CD8-positive, alpha-beta memory T cell (primary cell): Measurements from ENCODE around the gene CACNG1. TPM values are rescaled to one million over a fixed set of nuclear protein-coding genes. Genes with fewer than 3 reads are reported as not detected.

Experiments
- CTCF ChIA-PET: fragments of 350-600 bp; sonication (Branson Sonifier 250); formaldehyde crosslinking; loops from one replicate; lab custom pipeline; 2021; ENCODE audit warnings: antibody characterized with exemption; lab: Charles Lee
- POLR2A ChIA-PET: fragments of 350-600 bp; sonication (Branson Sonifier 250); formaldehyde crosslinking; loops from one replicate; lab custom pipeline; 2021; ENCODE audit warnings: antibody characterized with exemption; lab: Charles Lee
- DNase-seq, 5 donors: peaks; one replicate each; pipeline versions ENCODE4 v3.0.0 to v3.0.0-alpha.2; 2020 to 2022; ENCODE audit warnings: mixed read lengths in 1 of 5
- H3K27ac ChIP-seq: one replicate; pipeline ENCODE4 v1.7.0; 2013; ENCODE audit warnings: low read depth, mild to moderate bottlenecking, low read length, moderate library complexity
- H3K27me3 ChIP-seq: 2 replicates; pipeline ENCODE4 v1.7.0; 2013; ENCODE audit warnings: low read length, mild to moderate bottlenecking; ENCODE audit not compliant: insufficient read depth, poor library complexity, severe bottlenecking
- H3K36me3 ChIP-seq: 2 replicates; pipeline ENCODE4 v1.7.0; 2013; ENCODE audit warnings: mild to moderate bottlenecking, low read length, moderate library complexity; ENCODE audit not compliant: insufficient read depth
- H3K4me1 ChIP-seq: 2 replicates; pipeline ENCODE4 v1.7.0; 2013; ENCODE audit warnings: mild to moderate bottlenecking, low read length, moderate library complexity; ENCODE audit not compliant: insufficient read depth
- H3K4me3 ChIP-seq: 2 replicates; pipeline ENCODE4 v1.7.0; 2013; ENCODE audit warnings: mild to moderate bottlenecking, low read length
- H3K9me3 ChIP-seq: 2 replicates; pipeline ENCODE4 v1.7.0; 2013; ENCODE audit warnings: mild to moderate bottlenecking, low read length
- H3K27ac Mint-ChIP-seq, 8 donors: one replicate each; pipeline ENCODE4 v1.8.0; 2020 to 2021; ENCODE audit warnings: mixed read lengths in 8 of 8, mild to moderate bottlenecking in 6 of 8, inconsistent platforms in 3 of 8, moderate library complexity in 3 of 8
- H3K27me3 Mint-ChIP-seq, 2 donors: one replicate each; pipeline ENCODE4 v1.8.0; 2020 to 2021; ENCODE audit warnings: mixed read lengths in 2 of 2, mild to moderate bottlenecking in 1 of 2, moderate library complexity in 1 of 2
- H3K36me3 Mint-ChIP-seq, 3 donors: one replicate each; pipeline ENCODE4 v1.8.0; 2020 to 2021; ENCODE audit warnings: mixed read lengths in 3 of 3, inconsistent platforms in 1 of 3, mild to moderate bottlenecking in 1 of 3
- H3K4me1 Mint-ChIP-seq, 3 donors: one replicate each; pipeline ENCODE4 v1.8.0; 2020 to 2021; ENCODE audit warnings: mixed read lengths in 3 of 3, inconsistent platforms in 1 of 3, mild to moderate bottlenecking in 1 of 3
- H3K4me3 Mint-ChIP-seq, 7 donors: one replicate each; pipeline ENCODE4 v1.8.0; 2020 to 2021; ENCODE audit warnings: mixed read lengths in 7 of 7, mild to moderate bottlenecking in 6 of 7, moderate library complexity in 4 of 7, inconsistent platforms in 2 of 7
- H3K9me3 Mint-ChIP-seq, 5 donors: one replicate each; pipeline ENCODE4 v1.8.0; 2020 to 2022; ENCODE audit warnings: mixed read lengths in 5 of 5, mild to moderate bottlenecking in 3 of 5, moderate library complexity in 2 of 5, inconsistent platforms in 1 of 5
- polyA plus RNA-seq: library from polyadenylated mRNA; unstranded; fragments of 300-500 nt; fragmentation: Illumina TruSeq; gene quantifications from one replicate; pipeline ENCODE4 v1.2.3, GENCODE V29; 2021
- total RNA-seq, 2 experiments: library from RNA; stranded (reverse); gene quantifications; one replicate each; pipeline ENCODE4 v1.2.3, GENCODE V29; 2021

CACNG1 gene
- total and polyA plus RNA-seq, 3 experiments from 2014 or later = not detected

GRCh38 chr17:67011527-67012175 is 32.7 kb upstream of the CACNG1 start:
- no peaks in the 10 kb centered on the region for H3K4me1 Mint-ChIP-seq
- no peaks in the 10 kb centered on the region for H3K36me3 Mint-ChIP-seq
- peaks cover 11 to 41% of the 10 kb centered on the region in 2 donors for H3K27me3 Mint-ChIP-seq
- Histone ChIP-seq H3K36me3 (no peaks in the 10 kb centered on the region), H3K4me1 (no peaks in the 10 kb centered on the region), H3K4me3 (no peak overlapping the region), H3K27ac (no peak overlapping the region), H3K27me3 (no peaks in the 10 kb centered on the region), H3K9me3 (no peaks in the 10 kb centered on the region)
- ChIA-PET POLR2A (no interaction called here), CTCF (no interaction called here)
- no peak overlapping the region for H3K4me3 Mint-ChIP-seq
- DNase-seq = no peak
- peaks cover 0 to 7% (median 0%) of the 10 kb centered on the region in 5 donors for H3K9me3 Mint-ChIP-seq
- H3K27ac Mint-ChIP-seq = no peak overlapping the region

DNA sequence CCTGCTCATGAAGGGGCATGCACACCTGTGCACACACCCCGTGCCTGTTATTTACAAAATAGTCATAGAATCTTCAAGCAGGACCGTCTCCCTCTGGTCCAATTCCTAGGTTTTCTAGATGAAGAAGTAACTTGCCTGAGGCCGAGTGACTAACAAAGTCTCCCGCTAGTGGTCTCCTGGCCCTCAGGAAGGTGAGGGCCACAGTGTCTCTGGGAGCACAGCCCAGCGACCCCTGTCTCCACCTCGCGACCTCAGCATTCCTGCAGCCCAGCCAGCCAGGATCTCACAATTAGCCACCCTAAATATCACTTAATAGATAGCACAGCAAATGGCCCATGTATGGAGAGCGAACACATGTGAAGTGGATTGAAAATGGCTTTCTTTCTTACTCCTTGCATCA is 30.5 kb upstream of the CACNG1 start:
- no peaks in the 10 kb centered on the region for H3K36me3 Mint-ChIP-seq
- no peaks in the 10 kb centered on the region for H3K4me1 ChIP-seq
- peaks cover 16 to 41% of the 10 kb centered on the region in 2 donors for H3K27me3 Mint-ChIP-seq
- no peak overlapping the region for H3K4me3 Mint-ChIP-seq
- POLR2A ChIA-PET = no interaction called here
- H3K27me3 ChIP-seq = no peaks in the 10 kb centered on the region
- no peak overlapping the region for H3K4me3 ChIP-seq
- no peak overlapping the region for H3K27ac ChIP-seq
- H3K9me3 ChIP-seq = no peaks in the 10 kb centered on the region
- CTCF ChIA-PET = no interaction called here
- H3K4me1 Mint-ChIP-seq = no peaks in the 10 kb centered on the region
- DNase-seq = no peak
- H3K27ac Mint-ChIP-seq = no peak overlapping the region
- peaks cover 0 to 3% (median 0%) of the 10 kb centered on the region in 5 donors for H3K9me3 Mint-ChIP-seq
- no peaks in the 10 kb centered on the region for H3K36me3 ChIP-seq

DNA sequence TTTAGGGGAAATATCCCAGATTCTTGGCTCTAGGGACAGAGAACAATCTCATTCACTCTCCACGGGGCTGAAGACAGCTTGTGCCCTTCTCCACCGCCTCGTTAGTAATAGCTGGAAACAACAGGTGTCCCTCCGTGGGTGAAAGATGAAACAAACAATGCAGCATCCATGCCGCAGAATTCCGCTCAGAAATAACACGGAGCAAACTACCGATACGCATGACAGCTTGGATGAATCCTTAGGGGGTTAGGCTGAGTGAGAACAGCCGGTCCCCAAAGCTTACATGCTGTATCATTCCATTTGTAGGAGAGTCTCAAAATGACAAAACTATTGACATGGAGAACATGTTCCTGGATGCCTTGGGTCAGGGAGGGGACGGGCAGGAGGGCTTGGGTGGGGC is 29.4 kb upstream of the CACNG1 start:
- Mint-ChIP-seq H3K36me3 (no peaks in the 10 kb centered on the region), H3K4me1 (no peaks in the 10 kb centered on the region), H3K4me3 (no peak overlapping the region), H3K27me3 (peaks cover 13 to 37% of the 10 kb centered on the region in 2 donors), H3K27ac (no peak overlapping the region), H3K9me3 (peaks cover 0 to 2% (median 0%) of the 10 kb centered on the region in 5 donors)
- H3K36me3 ChIP-seq = no peaks in the 10 kb centered on the region
- DNase-seq = no peak
- ChIA-PET POLR2A (no interaction called here), CTCF (no interaction called here)
- H3K4me3 ChIP-seq = no peak overlapping the region
- H3K27ac ChIP-seq = no peak overlapping the region
- H3K4me1 ChIP-seq = no peaks in the 10 kb centered on the region
- no peaks in the 10 kb centered on the region for H3K27me3 ChIP-seq
- H3K9me3 ChIP-seq = no peaks in the 10 kb centered on the region

DNA sequence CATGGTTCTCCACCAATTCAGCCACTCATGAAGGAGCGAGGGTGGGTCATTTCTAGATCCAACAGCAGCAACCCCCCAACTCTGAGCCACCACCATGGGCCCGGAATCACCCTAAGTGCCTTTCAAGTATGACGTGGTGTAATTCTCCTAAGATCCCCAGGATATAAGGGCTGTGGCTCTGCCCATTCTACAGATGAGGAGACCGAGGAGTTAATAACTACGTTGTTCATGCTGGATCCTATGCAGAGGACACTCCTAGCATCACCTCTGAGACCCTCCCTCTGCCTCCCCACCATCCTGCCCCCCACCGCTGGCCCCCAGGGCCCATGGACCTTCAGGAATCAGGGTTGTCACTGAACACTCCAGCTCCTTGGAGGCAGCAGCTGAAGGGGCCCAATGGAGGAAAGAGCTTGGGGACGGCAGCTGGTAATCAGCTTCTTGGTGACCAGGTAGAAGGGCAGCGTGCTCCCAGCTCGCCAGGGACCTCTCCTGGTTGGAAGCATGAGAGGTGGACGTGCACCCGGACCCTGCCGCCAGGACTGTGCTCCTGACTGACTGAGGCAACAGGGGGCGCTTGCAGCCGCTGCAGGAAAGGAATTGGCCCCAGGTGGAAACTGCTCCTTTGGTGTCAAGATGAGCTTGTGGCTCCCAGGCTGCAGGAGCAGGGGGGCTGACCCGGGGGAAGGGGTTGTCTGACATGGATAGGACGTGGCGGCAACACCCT is 28.2 kb upstream of the CACNG1 start:
- Histone ChIP-seq H3K36me3 (no peaks in the 10 kb centered on the region), H3K4me3 (no peak overlapping the region), H3K27me3 (no peaks in the 10 kb centered on the region), H3K9me3 (no peaks in the 10 kb centered on the region), H3K4me1 (no peaks in the 10 kb centered on the region), H3K27ac (no peak overlapping the region)
- Mint-ChIP-seq H3K4me3 (no peak overlapping the region), H3K4me1 (no peaks in the 10 kb centered on the region), H3K27ac (peak overlapping the region in 1 of 8 donors; percentile 81), H3K9me3 (no peaks in the 10 kb centered on the region), H3K36me3 (no peaks in the 10 kb centered on the region), H3K27me3 (peaks cover 10 to 28% of the 10 kb centered on the region in 2 donors)
- ChIA-PET CTCF (no interaction called here), POLR2A (no interaction called here)
- no peak for DNase-seq

DNA sequence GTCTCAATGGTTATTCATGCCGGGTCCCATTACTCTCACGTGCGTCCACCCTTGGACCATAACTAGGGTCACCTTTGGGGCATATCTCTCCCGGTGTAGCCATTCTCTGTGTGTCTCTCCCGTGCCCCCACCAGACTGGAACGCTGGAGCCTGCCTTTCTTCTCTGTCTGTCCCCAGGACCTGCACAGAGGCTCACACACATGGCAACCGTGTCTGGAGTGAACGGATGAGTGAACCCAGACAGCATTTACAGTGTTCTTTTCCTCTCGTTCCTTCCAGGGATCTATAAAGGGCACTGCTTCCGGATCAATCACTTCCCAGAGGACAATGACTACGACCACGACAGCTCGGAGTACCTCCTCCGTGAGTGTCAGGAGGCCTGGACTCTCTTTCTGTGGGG is 26.4 kb upstream of the CACNG1 start:
- no peaks in the 10 kb centered on the region for H3K27me3 ChIP-seq
- Mint-ChIP-seq H3K4me1 (no peaks in the 10 kb centered on the region), H3K36me3 (no peaks in the 10 kb centered on the region), H3K4me3 (no peak overlapping the region), H3K27ac (no peak overlapping the region), H3K27me3 (peaks cover 8 to 12% of the 10 kb centered on the region in 2 donors), H3K9me3 (no peaks in the 10 kb centered on the region)
- ChIA-PET POLR2A (no interaction called here), CTCF (no interaction called here)
- H3K9me3 ChIP-seq = no peaks in the 10 kb centered on the region
- H3K4me1 ChIP-seq = no peaks in the 10 kb centered on the region
- H3K27ac ChIP-seq = no peak overlapping the region
- no peak overlapping the region for H3K4me3 ChIP-seq
- H3K36me3 ChIP-seq = no peaks in the 10 kb centered on the region
- no peak for DNase-seq

- Mint-ChIP-seq H3K27me3 (peaks cover 7 to 8% of the 10 kb centered on the region in 2 donors), H3K9me3 (no peaks in the 10 kb centered on the region), H3K4me3 (no peak overlapping the region), H3K4me1 (no peaks in the 10 kb centered on the region), H3K27ac (no peak overlapping the region), H3K36me3 (no peaks in the 10 kb centered on the region)
- DNase-seq = no peak
- H3K4me3 ChIP-seq = no peak overlapping the region
- ChIA-PET CTCF (no interaction called here), POLR2A (no interaction called here)
- H3K27me3 ChIP-seq = no peaks in the 10 kb centered on the region
- no peaks in the 10 kb centered on the region for H3K4me1 ChIP-seq
- H3K27ac ChIP-seq = no peak overlapping the region
- no peaks in the 10 kb centered on the region for H3K36me3 ChIP-seq
- no peaks in the 10 kb centered on the region for H3K9me3 ChIP-seq
Measured at GRCh38 chr17:67018471-67019434, 25.6 kb upstream of the CACNG1 start.

DNA sequence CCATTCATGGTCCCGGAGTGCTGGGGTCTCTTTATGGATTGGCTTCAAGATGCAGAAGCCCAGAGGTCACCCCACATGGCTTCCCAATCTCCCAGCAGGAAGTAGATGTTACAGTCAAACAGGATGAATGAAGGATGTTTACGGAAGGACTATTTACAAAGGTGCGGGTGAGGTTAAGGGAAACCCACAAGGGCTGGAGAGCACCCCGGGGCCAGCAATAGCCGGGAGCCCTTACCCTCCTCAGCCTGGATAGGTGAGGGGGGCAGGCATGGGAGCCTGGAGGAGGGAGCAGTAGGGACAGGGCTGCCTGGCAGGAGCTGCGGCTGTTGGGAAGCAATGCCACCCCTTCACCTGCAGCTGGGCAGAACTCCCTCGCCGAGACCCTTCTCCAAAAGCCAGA is 24.5 kb upstream of the CACNG1 start:
- Histone ChIP-seq H3K4me1 (no peaks in the 10 kb centered on the region), H3K36me3 (no peaks in the 10 kb centered on the region), H3K27ac (no peak overlapping the region), H3K9me3 (no peaks in the 10 kb centered on the region), H3K27me3 (no peaks in the 10 kb centered on the region), H3K4me3 (no peak overlapping the region)
- Mint-ChIP-seq H3K4me3 (no peak overlapping the region), H3K27me3 (peaks cover 8 to 14% of the 10 kb centered on the region in 2 donors), H3K4me1 (no peaks in the 10 kb centered on the region), H3K27ac (no peak overlapping the region), H3K9me3 (no peaks in the 10 kb centered on the region), H3K36me3 (no peaks in the 10 kb centered on the region)
- POLR2A ChIA-PET = no interaction called here
- no peak for DNase-seq
- CTCF ChIA-PET = interaction anchor here (0.6 kb wide), 1 partner anchor 341 kb away, joined by 3 read pairs; no protein-coding TSS in a partner anchor
